Colonic mucosa (tissue), 4 donors: ENCODE measurements around the gene SPATS2L. TPM values are rescaled to one million over a fixed set of nuclear protein-coding genes. Genes with fewer than 3 reads are reported as not detected.

Experiments used
- DNase-seq: peaks from one replicate; pipeline ENCODE4 v3.0.0-alpha.2; 2020
- H3K27ac ChIP-seq: fragments of 200-600 bp; one replicate; pipeline ENCODE4 v1.8.0; 2021
- H3K27me3 ChIP-seq: fragments of 200-600 bp; one replicate; pipeline ENCODE4 v1.8.0; 2021
- H3K36me3 ChIP-seq: fragments of 200-600 bp; one replicate; pipeline ENCODE4 v1.8.0; 2021
- H3K4me1 ChIP-seq: fragments of 200-600 bp; one replicate; pipeline ENCODE4 v1.8.0; 2021; ENCODE audit warnings: mild to moderate bottlenecking
- H3K4me3 ChIP-seq: fragments of 200-600 bp; one replicate; pipeline ENCODE4 v1.8.0; 2021
- H3K9ac ChIP-seq, 2 donors: one replicate each; pipeline ENCODE4 v1.7.0; 2013; ENCODE audit warnings: control low read depth in 2 of 2, low read depth in 2 of 2, low read length in 2 of 2
- H3K9me3 ChIP-seq: fragments of 200-600 bp; one replicate; pipeline ENCODE4 v1.8.0; 2021
- intact Hi-C: fragments of 100-400 bp; cut with DNase I; formaldehyde crosslinking; loops from one replicate; pipeline ENCODE4 v1.14.1; 2022
- total RNA-seq, 2 donors: library from RNA; stranded (reverse); fragmentation: NEBNext Ultra II Directional in 1 of 2; extraction: Animal tissue kit (Norgen Biotek cat#: 25700) in 1 of 2; gene quantifications; one replicate each; pipeline ENCODE4 v1.2.1, GENCODE V29; 2021
- TF ChIP-seq, protein P1 (sequence below): fragments of 200-600 bp; IDR thresholded peaks from one replicate; pipeline ENCODE4 v1.8.0; 2022; ENCODE audit warnings: antibody characterized with exemption, mild to moderate bottlenecking
- donor health status: healthy.
- donor health status: DM: no; HTN: no; CAD: no.
- donor health status: DM: no; HTN: no; CAD: no.

SPATS2L gene
- total RNA-seq, 2 donors from 2014 or later, result 151 to 187 TPM

DNA sequence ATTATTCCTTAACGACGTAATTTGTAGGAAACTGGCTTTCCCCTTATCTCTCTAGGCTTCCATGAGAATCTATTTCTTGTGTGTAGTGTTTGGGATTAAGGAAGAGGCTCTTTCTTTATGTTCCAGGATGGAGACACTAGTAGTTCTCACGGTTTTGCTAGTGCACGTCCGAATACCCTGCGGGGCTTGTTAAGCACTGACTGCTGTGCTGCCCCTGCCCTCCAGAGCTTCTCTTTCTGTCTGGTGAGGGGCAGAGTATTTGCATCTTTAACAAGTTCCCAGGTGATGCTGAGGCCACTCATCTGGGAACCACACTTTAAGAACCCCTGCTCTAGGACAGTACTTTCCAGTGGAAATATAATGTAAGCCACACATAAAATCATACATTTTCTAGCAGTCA, 76.4 kb downstream of the SPATS2L start:
- Histone ChIP-seq H3K9me3 (no peaks in the 10 kb centered on the region), H3K4me1 (no peaks in the 10 kb centered on the region), H3K27ac (no peak overlapping the region), H3K4me3 (no peak overlapping the region), H3K36me3 (no peaks in the 10 kb centered on the region), H3K27me3 (no peaks in the 10 kb centered on the region), H3K9ac (no peak overlapping the region)
- intact Hi-C loops, result no loop called here
- TF ChIP-seq, protein P1, sequence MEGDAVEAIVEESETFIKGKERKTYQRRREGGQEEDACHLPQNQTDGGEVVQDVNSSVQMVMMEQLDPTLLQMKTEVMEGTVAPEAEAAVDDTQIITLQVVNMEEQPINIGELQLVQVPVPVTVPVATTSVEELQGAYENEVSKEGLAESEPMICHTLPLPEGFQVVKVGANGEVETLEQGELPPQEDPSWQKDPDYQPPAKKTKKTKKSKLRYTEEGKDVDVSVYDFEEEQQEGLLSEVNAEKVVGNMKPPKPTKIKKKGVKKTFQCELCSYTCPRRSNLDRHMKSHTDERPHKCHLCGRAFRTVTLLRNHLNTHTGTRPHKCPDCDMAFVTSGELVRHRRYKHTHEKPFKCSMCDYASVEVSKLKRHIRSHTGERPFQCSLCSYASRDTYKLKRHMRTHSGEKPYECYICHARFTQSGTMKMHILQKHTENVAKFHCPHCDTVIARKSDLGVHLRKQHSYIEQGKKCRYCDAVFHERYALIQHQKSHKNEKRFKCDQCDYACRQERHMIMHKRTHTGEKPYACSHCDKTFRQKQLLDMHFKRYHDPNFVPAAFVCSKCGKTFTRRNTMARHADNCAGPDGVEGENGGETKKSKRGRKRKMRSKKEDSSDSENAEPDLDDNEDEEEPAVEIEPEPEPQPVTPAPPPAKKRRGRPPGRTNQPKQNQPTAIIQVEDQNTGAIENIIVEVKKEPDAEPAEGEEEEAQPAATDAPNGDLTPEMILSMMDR, result no peak
- DNase-seq, result no peak

DNA sequence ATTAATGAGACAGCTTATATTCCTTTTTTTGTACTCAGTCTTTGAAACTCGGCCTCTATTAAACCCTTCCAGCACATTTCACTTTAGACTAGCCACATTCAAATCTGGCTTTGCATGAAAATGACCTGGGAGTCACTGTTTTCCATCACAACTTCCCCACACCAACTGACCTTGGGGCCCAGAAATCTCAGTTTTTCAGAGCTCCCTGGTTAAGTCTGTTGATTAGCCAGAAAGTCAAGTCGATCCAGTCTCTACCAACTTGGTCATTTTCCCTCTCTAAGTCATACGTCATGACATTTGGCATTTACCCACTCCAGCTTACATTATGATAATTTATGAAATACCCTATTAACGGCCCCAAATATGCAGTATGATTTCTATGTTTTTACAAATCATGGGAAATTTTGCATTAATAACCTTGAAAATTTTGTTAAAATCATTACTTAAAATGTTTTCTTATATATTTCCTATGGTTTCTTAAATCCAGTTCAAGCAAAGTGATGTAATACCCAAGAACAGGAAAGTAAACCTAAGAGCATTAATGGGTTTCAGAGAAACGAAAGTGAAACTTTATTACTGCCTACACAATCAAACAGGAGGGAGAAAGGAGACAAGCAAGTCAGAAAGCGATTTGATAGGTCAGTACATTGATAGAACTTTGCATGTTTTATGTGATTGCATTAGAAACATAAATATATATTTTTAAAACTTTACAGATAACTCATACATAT, 77.1 kb downstream of the SPATS2L start:
- TF ChIP-seq, protein P1, result no peak
- Histone ChIP-seq H3K4me1 (no peaks in the 10 kb centered on the region), H3K9me3 (no peaks in the 10 kb centered on the region), H3K36me3 (no peaks in the 10 kb centered on the region), H3K9ac (no peak overlapping the region), H3K4me3 (no peak overlapping the region), H3K27me3 (no peaks in the 10 kb centered on the region), H3K27ac (peak overlapping the region; percentile 38)
- DNase-seq, result no peak
- intact Hi-C loops, result no loop called here

DNA sequence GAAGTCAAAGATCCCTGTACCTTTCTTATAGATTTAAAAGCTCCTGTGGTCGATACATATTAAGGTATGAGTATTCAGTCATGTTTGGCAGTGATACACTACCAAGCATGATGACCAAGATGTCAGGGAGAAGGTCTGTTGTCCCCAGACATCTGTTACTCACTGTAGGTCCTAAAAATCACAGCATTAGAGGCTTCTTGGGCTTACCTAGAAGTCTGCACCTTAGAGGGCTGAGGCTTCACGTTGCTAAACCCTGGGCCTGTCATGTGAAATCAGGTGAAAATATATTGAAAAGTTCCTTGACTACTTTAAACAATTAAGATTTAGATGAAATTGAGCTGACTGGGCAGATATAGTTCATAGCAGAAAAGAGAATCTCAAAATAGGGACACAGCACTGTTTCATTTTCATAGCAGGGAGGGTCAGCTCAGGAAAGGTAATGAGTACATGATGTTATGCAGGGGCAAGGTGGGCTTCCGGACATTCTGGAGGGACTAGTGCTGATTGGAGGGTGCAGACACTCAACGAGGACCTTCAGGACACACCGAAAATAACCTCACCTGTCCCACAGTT, 78.7 kb downstream of the SPATS2L start:
- H3K36me3 ChIP-seq, result no peaks in the 10 kb centered on the region
- H3K9me3 ChIP-seq, result no peaks in the 10 kb centered on the region
- no peak for DNase-seq
- no peak overlapping the region for H3K27ac ChIP-seq
- no peak overlapping the region for H3K4me3 ChIP-seq
- intact Hi-C loops, result no loop called here
- no peak overlapping the region for H3K9ac ChIP-seq
- no peaks in the 10 kb centered on the region for H3K4me1 ChIP-seq
- TF ChIP-seq, protein P1, result no peak
- no peaks in the 10 kb centered on the region for H3K27me3 ChIP-seq

DNA sequence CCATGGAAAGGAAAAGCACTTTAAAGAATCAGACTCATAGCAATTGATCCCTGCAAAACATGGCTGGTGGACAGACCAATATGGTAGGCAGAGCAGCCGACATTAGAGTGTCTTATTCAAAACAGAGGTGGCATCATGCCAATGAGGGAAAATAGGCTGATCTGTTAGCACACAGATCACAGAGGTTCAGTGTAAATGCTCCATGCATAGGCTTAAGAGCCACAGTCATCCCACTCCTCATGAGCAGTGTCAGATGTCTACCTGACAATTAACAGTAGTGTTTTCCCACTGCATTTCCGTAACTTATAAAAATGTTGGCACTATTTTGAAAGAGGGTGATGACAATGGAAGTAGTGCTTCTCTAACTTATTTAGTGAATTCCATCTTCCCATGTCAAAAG, 86.7 kb downstream of the SPATS2L start:
- TF ChIP-seq, protein P1, result no peak
- intact Hi-C loops, result no loop called here
- H3K4me1 ChIP-seq, result peaks cover 3% of the 10 kb centered on the region
- H3K9ac ChIP-seq, result no peak overlapping the region
- H3K27ac ChIP-seq, result no peak overlapping the region
- H3K4me3 ChIP-seq, result no peak overlapping the region
- H3K36me3 ChIP-seq, result no peaks in the 10 kb centered on the region
- no peaks in the 10 kb centered on the region for H3K9me3 ChIP-seq
- H3K27me3 ChIP-seq, result no peaks in the 10 kb centered on the region
- DNase-seq, result no peak

DNA sequence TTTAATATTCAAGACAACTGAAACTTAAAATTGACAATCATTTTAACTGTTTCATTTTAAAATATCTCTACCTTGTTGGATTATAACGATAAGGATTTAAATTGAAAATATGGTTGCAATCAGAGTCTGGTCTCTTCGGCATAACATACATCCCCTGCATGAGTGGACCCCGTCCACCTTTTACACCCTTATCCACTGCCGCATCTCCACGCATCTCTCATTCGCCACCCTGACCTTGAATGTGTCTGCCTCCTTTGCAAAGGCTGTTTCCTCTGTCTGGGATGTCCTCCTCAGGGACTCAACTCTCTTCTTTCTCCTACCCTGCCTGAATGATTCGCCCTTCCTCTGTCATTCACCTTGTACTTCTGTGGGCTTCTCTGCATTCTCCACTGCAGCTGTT, 87.6 kb downstream of the SPATS2L start:
- TF ChIP-seq, protein P1, result no peak
- intact Hi-C loops, result no loop called here

More for the DNA sequence above, 87.6 kb downstream of the SPATS2L start:
- H3K9me3 ChIP-seq, result no peaks in the 10 kb centered on the region
- no peak overlapping the region for H3K4me3 ChIP-seq
- H3K4me1 ChIP-seq, result peaks cover 3% of the 10 kb centered on the region
- no peak overlapping the region for H3K9ac ChIP-seq
- no peak for DNase-seq
- no peaks in the 10 kb centered on the region for H3K36me3 ChIP-seq
- H3K27ac ChIP-seq, result no peak overlapping the region
- H3K27me3 ChIP-seq, result no peaks in the 10 kb centered on the region
